HEK293T (cell line): Measurements from ENCODE around the gene PSTPIP1.

Experiments
- CTCF ChIA-PET: fragments of 350-600 bp; formaldehyde crosslinking; extraction: SDS; loops from one replicate; lab custom pipeline; 2021; ENCODE audit warnings: antibody characterized with exemption, inconsistent platforms; lab: Yijun Ruan, JAX
- POLR2A ChIA-PET: fragments of 350-600 bp; formaldehyde crosslinking; extraction: SDS; loops from one replicate; lab custom pipeline; 2020; ENCODE audit warnings: antibody characterized with exemption, inconsistent platforms; lab: Yijun Ruan, JAX
- DNase-seq: peaks from one replicate; pipeline ENCODE4 v3.0.0; 2012; ENCODE audit warnings: mixed read lengths; ENCODE audit errors: extremely low spot score
- ARNT ChIP-seq: fragments of 450-650 bp; IDR thresholded peaks from 2 replicates; pipeline ENCODE4 v1.6.1; 2017; ENCODE audit warnings: mild to moderate bottlenecking
- BHLHE40 ChIP-seq: fragments of 450-650 bp; IDR thresholded peaks from 2 replicates; pipeline ENCODE4 v1.6.1; 2016; ENCODE audit warnings: mild to moderate bottlenecking, moderate library complexity, borderline replicate concordance
- CTBP1 ChIP-seq: fragments of 450-650 bp; IDR thresholded peaks from 2 replicates; pipeline ENCODE4 v1.6.1; 2016; ENCODE audit warnings: borderline replicate concordance
- ELF4 ChIP-seq: fragments of 450-650 bp; IDR thresholded peaks from 2 replicates; pipeline ENCODE4 v1.6.1; 2017; ENCODE audit warnings: antibody characterized with exemption
- FOXA1 ChIP-seq: fragments of 450-650 bp; IDR thresholded peaks from 2 replicates; pipeline ENCODE4 v1.6.1; 2016; ENCODE audit warnings: mild to moderate bottlenecking
- FOXK2 ChIP-seq: fragments of 450-650 bp; IDR thresholded peaks from 2 replicates; pipeline ENCODE4 v1.6.1; 2016; ENCODE audit warnings: mild to moderate bottlenecking
- FOXM1 ChIP-seq: fragments of 450-650 bp; IDR thresholded peaks from 2 replicates; pipeline ENCODE4 v1.6.1; 2017; ENCODE audit warnings: mild to moderate bottlenecking, borderline replicate concordance
- HDGF ChIP-seq: fragments of 450-650 bp; IDR thresholded peaks from 2 replicates; pipeline ENCODE4 v1.6.1; 2017; ENCODE audit warnings: antibody characterized with exemption, borderline replicate concordance
- L3MBTL2 ChIP-seq: fragments of 450-650 bp; conservative IDR thresholded peaks from 2 replicates; pipeline ENCODE4 v1.6.1; 2016; ENCODE audit warnings: mild to moderate bottlenecking
- LEF1 ChIP-seq: fragments of 450-650 bp; IDR thresholded peaks from 2 replicates; pipeline ENCODE4 v1.6.1; 2017; ENCODE audit warnings: mild to moderate bottlenecking, borderline replicate concordance
- NFRKB ChIP-seq: fragments of 450-650 bp; IDR thresholded peaks from 2 replicates; pipeline ENCODE4 v1.6.1; 2016; ENCODE audit warnings: mild to moderate bottlenecking, moderate library complexity
- PKNOX1 ChIP-seq: fragments of 450-650 bp; IDR thresholded peaks from 2 replicates; pipeline ENCODE4 v1.6.1; 2016
- SP1 ChIP-seq: fragments of 450-650 bp; IDR thresholded peaks from 2 replicates; pipeline ENCODE4 v1.6.1; 2017
- SUZ12 ChIP-seq: fragments of 450-650 bp; IDR thresholded peaks from 2 replicates; pipeline ENCODE4 v1.6.1; 2016; ENCODE audit warnings: mild to moderate bottlenecking
- TARDBP ChIP-seq: fragments of 450-650 bp; IDR thresholded peaks from 2 replicates; pipeline ENCODE4 v1.6.1; 2016
- ZNF384 ChIP-seq: fragments of 450-650 bp; IDR thresholded peaks from 2 replicates; pipeline ENCODE4 v1.6.1; 2016

PSTPIP1 gene

GRCh38 chr15:76986743-76987142 is 8.2 kb upstream of the PSTPIP1 start:
- TF ChIP-seq PKNOX1: no peak
- TF ChIP-seq NFRKB: no peak
- no peak for TF ChIP-seq CTBP1
- CTCF ChIA-PET: no interaction called here
- POLR2A ChIA-PET: no interaction called here
- no peak for DNase-seq

- ChIA-PET POLR2A (no interaction called here), CTCF (interaction anchor here (0.7 kb wide), 1 partner anchor 14 kb away, joined by 4 read pairs; no protein-coding TSS in a partner anchor)
- no peak for DNase-seq
- TF ChIP-seq FOXM1 (no peak), SP1 (no peak), L3MBTL2 (no peak), HDGF (no peak), LEF1 (no peak), FOXK2 (no peak), BHLHE40 (no peak), ZNF384 (no peak), FOXA1 (no peak), NFRKB (no peak), ELF4 (no peak), CTBP1 (no peak), ARNT (no peak)
Observed at GRCh38 chr15:76987276-76987675, 7.7 kb upstream of the PSTPIP1 start.

DNA sequence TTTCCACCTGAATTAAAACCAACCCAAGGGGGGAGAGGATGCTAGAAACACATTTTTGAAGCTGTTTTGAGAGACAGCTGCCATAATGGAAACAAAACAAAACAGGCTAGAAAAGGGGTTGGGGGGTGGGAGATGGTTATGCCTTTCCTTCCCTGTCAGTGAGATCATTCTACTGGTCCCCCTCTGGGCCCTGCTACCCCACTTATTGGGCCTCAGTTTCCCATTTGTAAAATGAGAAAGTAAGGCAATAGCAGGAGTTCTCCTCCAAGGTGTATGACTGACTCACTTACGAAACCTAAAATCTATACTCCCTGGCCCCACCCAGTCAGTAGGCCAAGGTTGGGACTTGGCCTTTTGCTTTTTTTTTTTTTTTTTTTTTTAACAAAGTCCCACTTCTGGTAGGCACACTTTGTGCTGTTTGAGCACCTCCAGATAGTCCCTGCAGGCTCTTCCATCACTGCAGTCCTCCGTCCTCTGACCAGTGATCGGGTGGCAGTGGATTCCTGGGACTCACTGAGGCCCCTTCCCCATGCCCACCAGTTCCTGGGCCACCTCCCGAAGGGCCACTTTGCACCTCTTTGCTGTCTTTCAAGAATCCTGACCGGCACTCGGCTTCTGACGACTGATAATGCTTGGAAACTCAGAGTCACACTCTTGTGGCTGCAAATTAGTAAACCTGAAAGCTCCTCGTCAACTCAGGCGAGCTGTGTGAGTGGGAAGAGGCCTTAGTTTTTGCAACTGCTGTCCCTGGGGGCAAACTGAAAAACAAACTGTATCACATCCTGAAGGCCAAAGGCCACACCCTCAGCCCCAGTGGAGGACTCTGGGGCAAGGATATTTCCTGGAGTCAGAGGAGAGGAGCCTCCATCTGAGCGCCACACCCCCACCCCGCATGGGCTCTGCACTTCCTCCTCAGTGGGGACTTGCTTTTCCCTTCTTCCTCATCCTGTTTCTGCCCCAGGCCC is 6.7 kb upstream of the PSTPIP1 start:
- TF ChIP-seq ARNT (no peak), FOXA1 (no peak), ELF4 (no peak), FOXK2 (no peak), FOXM1 (no peak), L3MBTL2 (no peak), LEF1 (no peak), TARDBP (no peak), SP1 (no peak), PKNOX1 (no peak)
- ChIA-PET CTCF (interaction anchor here (0.7 to 1.6 kb wide), 2 partner anchors 14 to 15 kb away, joined by 4 to 5 read pairs; no protein-coding TSS in a partner anchor), POLR2A (no interaction called here)
- no peak for DNase-seq

DNA sequence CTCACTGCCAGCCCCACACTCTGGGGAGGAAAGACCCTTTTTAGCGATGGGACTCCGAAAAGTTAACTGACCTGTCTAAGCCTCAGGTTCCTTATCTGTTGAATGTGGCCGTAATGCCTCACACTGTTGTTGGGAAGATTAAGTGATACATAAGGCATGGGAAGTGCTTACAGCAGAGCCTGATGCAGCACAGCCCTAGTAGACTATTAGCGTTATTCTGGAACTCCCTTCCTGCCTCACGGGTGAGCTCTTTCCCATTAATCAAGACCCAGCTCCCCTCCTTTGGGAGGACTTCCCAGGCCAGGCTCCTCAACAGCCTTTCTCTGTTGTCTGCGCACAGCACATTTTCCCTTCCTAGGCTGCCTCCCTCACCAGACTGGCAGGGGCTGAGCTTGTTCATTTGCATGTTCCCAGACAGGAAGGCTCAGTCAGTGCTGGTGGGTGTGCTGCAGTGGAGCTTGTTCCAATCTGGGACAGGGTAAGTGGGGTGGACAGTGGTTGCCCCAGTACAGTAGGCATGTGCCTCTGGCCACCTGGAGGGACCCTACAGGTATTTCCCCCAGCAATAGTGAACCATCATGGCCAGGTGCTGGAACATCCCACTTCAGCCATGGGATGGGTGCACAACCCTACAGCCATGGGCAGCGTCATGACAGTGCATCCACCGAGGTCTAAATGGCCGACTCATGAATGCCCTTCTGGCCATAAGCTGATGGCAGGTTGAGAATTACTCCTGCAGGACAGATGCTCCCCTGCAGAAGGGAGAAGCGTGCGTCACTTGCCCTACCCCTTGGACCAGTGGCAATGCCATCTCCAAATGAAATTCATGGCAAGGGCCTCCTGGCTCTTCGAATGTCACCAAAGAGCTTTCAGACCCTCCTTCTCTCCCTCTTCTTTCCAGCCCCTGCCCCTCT is 5.8 kb upstream of the PSTPIP1 start:
- ChIA-PET POLR2A (no interaction called here), CTCF (interaction anchor here (1.6 kb wide), 1 partner anchor 15 kb away, joined by 5 read pairs; no protein-coding TSS in a partner anchor)
- TF ChIP-seq ELF4 (no peak), CTBP1 (no peak), SP1 (no peak), TARDBP (no peak), LEF1 (no peak), ZNF384 (no peak), HDGF (no peak), ARNT (no peak), BHLHE40 (no peak), SUZ12 (no peak), FOXM1 (no peak), FOXK2 (no peak), PKNOX1 (no peak), L3MBTL2 (no peak), FOXA1 (no peak)
- no peak for DNase-seq

- POLR2A ChIA-PET: no interaction called here
Observed at GRCh38 chr15:76991048-76991447, 3.9 kb upstream of the PSTPIP1 start.

More at GRCh38 chr15:76991048-76991447, 3.9 kb upstream of the PSTPIP1 start:
- DNase-seq: no peak
- TF ChIP-seq FOXA1 (no peak), ZNF384 (no peak), BHLHE40 (no peak), NFRKB (no peak), ARNT (no peak), SP1 (no peak), FOXM1 (no peak), TARDBP (no peak), SUZ12 (no peak), ELF4 (no peak), PKNOX1 (no peak), L3MBTL2 (no peak), FOXK2 (no peak), HDGF (no peak), CTBP1 (no peak), LEF1 (no peak)
- CTCF ChIA-PET: interaction anchor here (1.4 kb wide), 1 partner anchor 20 kb away, joined by 3 read pairs; no protein-coding TSS in a partner anchor
